Uterus (tissue), 2 donors: ENCODE results near the gene MFAP1.

Experiments
- CTCF ChIP-seq, 4 experiments: fragments of 200-600 bp in 2 of 4; fragments of 450-650 bp in 2 of 4; sonication (generic) in 2 of 4; IDR thresholded peaks; one replicate each; pipeline ENCODE4 v1.5.1; 2016 to 2019; ENCODE audit warnings: antibody characterized with exemption in 4 of 4, mild to moderate bottlenecking in 2 of 4, moderate library complexity in 1 of 4
- POLR2A ChIP-seq, 2 donors: fragments of 450-650 bp; IDR thresholded peaks; one replicate each; pipeline ENCODE4 v1.6.1; 2016; ENCODE audit warnings: antibody characterized with exemption in 2 of 2, mild to moderate bottlenecking in 1 of 2, moderate library complexity in 1 of 2

GRCh38 chr15:43769584-43770228 lies 54.8 kb downstream of the MFAP1 start:
- TF ChIP-seq POLR2A (IDR thresholded peaks at IDR 0.05) (no peak), CTCF (IDR thresholded peaks at IDR 0.05) (peak; percentile 46 to 74 (median 54))
